ENCODE measurements around the gene MATN3.

MATN3 gene

GRCh38 chr2:20012282-20013125 is at the start of gene MATN3:
Gene MATN3 (minus strand): TSS chr2:20012668. CDS start chr2:20012631, 37 bp downstream.
- Mint-ChIP-seq H3K4me3 (peak within 1 kb of the TSS; percentile 72), H3K27ac (no peak within 1 kb of the TSS), H3K4me1 (ENCODE audit: low read depth) (peaks cover 7% of the 10 kb centered on the region), H3K36me3 (ENCODE audit: low read depth) (no peaks in the 10 kb centered on the region), H3K9me3 (no peaks in the 10 kb centered on the region), H3K27me3 (ENCODE audit: low read depth) (peaks cover 62% of the 10 kb centered on the region)
- no peak for DNase-seq (ENCODE audit: low spot score)

GRCh38 chr2:20061940-20062339 is 49.5 kb upstream of the MATN3 start:
- Mint-ChIP-seq H3K9me3 (no peaks in the 10 kb centered on the region), H3K36me3 (ENCODE audit: low read depth) (no peaks in the 10 kb centered on the region), H3K4me1 (ENCODE audit: low read depth) (no peaks in the 10 kb centered on the region), H3K4me3 (no peak overlapping the region), H3K27ac (no peak overlapping the region), H3K27me3 (ENCODE audit: low read depth) (peaks cover 21% of the 10 kb centered on the region)
- DNase-seq (ENCODE audit: low spot score), result no peak

GRCh38 chr2:20061476-20061875 is 49.0 kb upstream of the MATN3 start:
- DNase-seq (ENCODE audit: low spot score), result no peak
- Mint-ChIP-seq H3K4me3 (no peak overlapping the region), H3K27ac (no peak overlapping the region), H3K36me3 (ENCODE audit: low read depth) (no peaks in the 10 kb centered on the region), H3K4me1 (ENCODE audit: low read depth) (no peaks in the 10 kb centered on the region), H3K27me3 (ENCODE audit: low read depth) (peaks cover 25% of the 10 kb centered on the region), H3K9me3 (no peaks in the 10 kb centered on the region)

GRCh38 chr2:20060106-20060505 is 47.6 kb upstream of the MATN3 start:
- no peak overlapping the region for H3K27ac Mint-ChIP-seq
- H3K4me1 Mint-ChIP-seq (ENCODE audit: low read depth), result no peaks in the 10 kb centered on the region
- no peaks in the 10 kb centered on the region for H3K36me3 Mint-ChIP-seq (ENCODE audit: low read depth)
- peaks cover 39% of the 10 kb centered on the region for H3K27me3 Mint-ChIP-seq (ENCODE audit: low read depth)
- DNase-seq (ENCODE audit: low spot score), result no peak
- no peak overlapping the region for H3K4me3 Mint-ChIP-seq
- no peaks in the 10 kb centered on the region for H3K9me3 Mint-ChIP-seq

- Mint-ChIP-seq H3K4me1 (ENCODE audit: low read depth) (no peaks in the 10 kb centered on the region), H3K4me3 (no peak overlapping the region), H3K36me3 (ENCODE audit: low read depth) (no peaks in the 10 kb centered on the region), H3K9me3 (no peaks in the 10 kb centered on the region), H3K27ac (no peak overlapping the region), H3K27me3 (ENCODE audit: low read depth) (peaks cover 44% of the 10 kb centered on the region)
- no peak for DNase-seq (ENCODE audit: low spot score)
Observed at GRCh38 chr2:20057268-20057667, 44.8 kb upstream of the MATN3 start.

GRCh38 chr2:20054931-20055330 is 42.5 kb upstream of the MATN3 start:
- peaks cover 35% of the 10 kb centered on the region for H3K27me3 Mint-ChIP-seq (ENCODE audit: low read depth)
- DNase-seq (ENCODE audit: low spot score), result no peak
- no peaks in the 10 kb centered on the region for H3K36me3 Mint-ChIP-seq (ENCODE audit: low read depth)
- H3K27ac Mint-ChIP-seq, result no peak overlapping the region
- H3K9me3 Mint-ChIP-seq, result no peaks in the 10 kb centered on the region
- no peak overlapping the region for H3K4me3 Mint-ChIP-seq
- H3K4me1 Mint-ChIP-seq (ENCODE audit: low read depth), result peaks cover 4% of the 10 kb centered on the region

GRCh38 chr2:20054119-20054518 is 41.7 kb upstream of the MATN3 start:
- H3K4me3 Mint-ChIP-seq, result no peak overlapping the region
- H3K4me1 Mint-ChIP-seq (ENCODE audit: low read depth), result peaks cover 11% of the 10 kb centered on the region

GRCh38 chr2:20052861-20053281 is 40.4 kb upstream of the MATN3 start:
- Mint-ChIP-seq H3K4me3 (no peak overlapping the region), H3K36me3 (ENCODE audit: low read depth) (no peaks in the 10 kb centered on the region), H3K4me1 (ENCODE audit: low read depth) (peaks cover 20% of the 10 kb centered on the region), H3K27me3 (ENCODE audit: low read depth) (peaks cover 32% of the 10 kb centered on the region), H3K9me3 (no peaks in the 10 kb centered on the region), H3K27ac (no peak overlapping the region)
- no peak for DNase-seq (ENCODE audit: low spot score)

More at GRCh38 chr2:20054119-20054518, 41.7 kb upstream of the MATN3 start:
- no peak for DNase-seq (ENCODE audit: low spot score)
- Mint-ChIP-seq H3K9me3 (no peaks in the 10 kb centered on the region), H3K36me3 (ENCODE audit: low read depth) (no peaks in the 10 kb centered on the region), H3K27ac (no peak overlapping the region), H3K27me3 (ENCODE audit: low read depth) (peaks cover 35% of the 10 kb centered on the region)

- no peak for DNase-seq (ENCODE audit: low spot score)
- no peak overlapping the region for H3K27ac Mint-ChIP-seq
- H3K9me3 Mint-ChIP-seq, result no peaks in the 10 kb centered on the region
- no peaks in the 10 kb centered on the region for H3K36me3 Mint-ChIP-seq (ENCODE audit: low read depth)
- no peak overlapping the region for H3K4me3 Mint-ChIP-seq
- H3K4me1 Mint-ChIP-seq (ENCODE audit: low read depth), result peaks cover 20% of the 10 kb centered on the region
- peaks cover 27% of the 10 kb centered on the region for H3K27me3 Mint-ChIP-seq (ENCODE audit: low read depth)
Observed at GRCh38 chr2:20052229-20052851, 39.9 kb upstream of the MATN3 start.

GRCh38 chr2:20051532-20052228 is 39.2 kb upstream of the MATN3 start, which contains the start of gene LAPTM4A:
Gene LAPTM4A (minus strand): TSS chr2:20051628. CDS start chr2:20051520, 108 bp downstream.
- Mint-ChIP-seq H3K27ac (no peak within 1 kb of the TSS), H3K4me3 (no peak within 1 kb of the TSS), H3K27me3 (ENCODE audit: low read depth) (peaks cover 20% of the 10 kb centered on the region), H3K9me3 (no peaks in the 10 kb centered on the region), H3K36me3 (ENCODE audit: low read depth) (no peaks in the 10 kb centered on the region), H3K4me1 (ENCODE audit: low read depth) (peaks cover 20% of the 10 kb centered on the region)
- DNase-seq (ENCODE audit: low spot score), result peak; percentile 98

GRCh38 chr2:20050646-20051531 is 38.4 kb upstream of the MATN3 start:
- H3K9me3 Mint-ChIP-seq, result no peaks in the 10 kb centered on the region
- peak; percentile 32 for DNase-seq (ENCODE audit: low spot score)
- H3K4me3 Mint-ChIP-seq, result no peak overlapping the region
- no peaks in the 10 kb centered on the region for H3K36me3 Mint-ChIP-seq (ENCODE audit: low read depth)
- no peak overlapping the region for H3K27ac Mint-ChIP-seq
- peaks cover 20% of the 10 kb centered on the region for H3K4me1 Mint-ChIP-seq (ENCODE audit: low read depth)
- peaks cover 13% of the 10 kb centered on the region for H3K27me3 Mint-ChIP-seq (ENCODE audit: low read depth)

GRCh38 chr2:20050104-20050645 is 37.7 kb upstream of the MATN3 start:
- H3K4me1 Mint-ChIP-seq (ENCODE audit: low read depth), result peaks cover 20% of the 10 kb centered on the region
- DNase-seq (ENCODE audit: low spot score), result peak; percentile 57
- no peak overlapping the region for H3K4me3 Mint-ChIP-seq
- no peaks in the 10 kb centered on the region for H3K36me3 Mint-ChIP-seq (ENCODE audit: low read depth)
- H3K27ac Mint-ChIP-seq, result no peak overlapping the region
- H3K9me3 Mint-ChIP-seq, result no peaks in the 10 kb centered on the region
- peaks cover 5% of the 10 kb centered on the region for H3K27me3 Mint-ChIP-seq (ENCODE audit: low read depth)

GRCh38 chr2:20049637-20050036 is 37.2 kb upstream of the MATN3 start:
- Mint-ChIP-seq H3K36me3 (ENCODE audit: low read depth) (no peaks in the 10 kb centered on the region), H3K27me3 (ENCODE audit: low read depth) (peaks cover under 1% of the 10 kb centered on the region), H3K27ac (peak overlapping the region; percentile 41), H3K4me3 (no peak overlapping the region), H3K9me3 (no peaks in the 10 kb centered on the region), H3K4me1 (ENCODE audit: low read depth) (peaks cover 20% of the 10 kb centered on the region)
- DNase-seq (ENCODE audit: low spot score), result no peak

Data from T-helper 2 cell treated with Interferon-gamma antibody and Interleukin-4, amounts not matched to agents 5 μg/mL and 100 μg/mL, for 36 hours (primary cell).